Measurements from ENCODE around the gene KSR1. TPM values are rescaled to one million over a fixed set of nuclear protein-coding genes. Genes with fewer than 3 reads are reported as not detected.

KSR1 gene
- total and polyA plus RNA-seq, 10 of the 15 experiments (the other 5 are each of a cell fraction or from before 2014, with no cell fraction given): 0.97 to 66.6 (median 22.9) TPM

- ChIA-PET RAD21 (ENCODE audit: unreplicated experiment) (no interaction called here), SMC1A (ENCODE audit: uncharacterized antibody, unreplicated experiment) (no interaction called here), POLR2A (no interaction called here), CTCF (no interaction called here)
- Histone ChIP-seq H4K20me1 (ENCODE audit: control insufficient read depth, insufficient read depth) (no peaks in the 10 kb centered on the region), H3K79me2 (ENCODE audit: control insufficient read depth, insufficient read depth, low read length) (no peaks in the 10 kb centered on the region), H3K27ac (ENCODE audit: control insufficient read depth, insufficient read depth) (no peak overlapping the region), H3K36me3 (ENCODE audit: control insufficient read depth in 2 of 2, insufficient read depth in 2 of 2, low read length in 1 of 2) (no peaks in the 10 kb centered on the region), H3K4me2 (ENCODE audit: control insufficient read depth, insufficient read depth) (no peak overlapping the region), H3K9ac (ENCODE audit: control insufficient read depth, insufficient read depth, low read length) (no peak overlapping the region), H3K4me3 (no peak overlapping the region), H3K9me3 (replicated peaks; ENCODE audit: control insufficient read depth, insufficient read depth, low read length) (no peaks in the 10 kb centered on the region), H2AFZ (ENCODE audit: control insufficient read depth, low read depth, low read length) (no peak overlapping the region), H3K27me3 (replicated peaks in 1 of 2; ENCODE audit: control insufficient read depth in 2 of 2, insufficient read depth in 2 of 2, low read length in 1 of 2) (no peaks in the 10 kb centered on the region), H3K4me1 (ENCODE audit: control insufficient read depth, insufficient read depth, low read length) (no peaks in the 10 kb centered on the region)
- no peak for DNase-seq (ENCODE audit: low read depth, low spot score)
- intact Hi-C loops (cut with micrococcal nuclease; ENCODE audit: unreplicated experiment) (no loop called here), in situ Hi-C loops (cut with MboI) (no loop called here)
- FAIRE-seq: no peak
- no TSS peak for BruUV-seq (replicated peaks)
- 73% methylated on average over 4 of the region's 4 CpGs for WGBS (ENCODE audit: insufficient coverage, insufficient replicate concordance, low lambda C conversion rate, missing lambda C conversion rate)
- TF ChIP-seq DPF2 (IDR thresholded peaks at IDR 0.05): no peak
- TF ChIP-seq PAX5 (IDR thresholded peaks at IDR 0.05; ENCODE audit: borderline replicate concordance, low read depth, low read length): no peak
- no peak for TF ChIP-seq REST (IDR thresholded peaks at IDR 0.05; ENCODE audit: low read depth, low read length)
- TF ChIP-seq USF2 (IDR thresholded peaks at IDR 0.05; ENCODE audit: borderline replicate concordance, low read depth, low read length): no peak
- no peak for TF ChIP-seq IKZF1 (conservative IDR thresholded peaks at IDR 0.05)
- no peak for TF ChIP-seq RUNX3 (IDR thresholded peaks at IDR 0.05; ENCODE audit: low read length)
- TF ChIP-seq ZNF687 (IDR thresholded peaks at IDR 0.05): no peak
- no peak for TF ChIP-seq RCOR1 (conservative IDR thresholded peaks at IDR 0.05; ENCODE audit: low read depth, low read length)
- no peak for TF ChIP-seq NFIC (IDR thresholded peaks at IDR 0.05; ENCODE audit: low read depth, low read length)
- TF ChIP-seq BRCA1 (IDR thresholded peaks at IDR 0.05; ENCODE audit: low read depth, low read length): no peak
- no peak for ATAC-seq
Observed at GRCh38 chr17:27439342-27439741, 16.9 kb upstream of the KSR1 start.

Data from GM12878 (cell line).